ENCODE results near the gene LTBP1. TPM values are rescaled to one million over a fixed set of nuclear protein-coding genes. Genes with fewer than 3 reads are reported as not detected.

Gene LTBP1
- total RNA-seq, 2 experiments from 2014 or later: 61.1 to 82.6 TPM

GRCh38 chr2:33068261-33068660 lies 121.5 kb downstream of the LTBP1 start:
- ChIA-PET CTCF (ENCODE audit: unreplicated experiment) (interaction anchor here (1.2 kb wide), 1 partner anchor 18 kb away, joined by 3 read pairs; no protein-coding TSS in a partner anchor), POLR2A (interaction anchor here (0.9 to 12.3 kb wide), 4 partner anchors 6 to 36 kb away, joined by 3 to 181 read pairs (median 6); no protein-coding TSS in a partner anchor)
- Histone ChIP-seq H3K4me3 (ENCODE audit: low read depth, low read length, poor library complexity, severe bottlenecking) (no peak overlapping the region), H3K9me3 (ENCODE audit: low read length) (peaks cover 21% of the 10 kb centered on the region), H3K36me3 (ENCODE audit: insufficient read depth, low read length) (peaks cover 24% of the 10 kb centered on the region), H2AFZ (ENCODE audit: low read length) (no peak overlapping the region), H4K20me1 (ENCODE audit: insufficient read depth, low read length) (no peaks in the 10 kb centered on the region), H3K27ac (ENCODE audit: low read depth, low read length, poor library complexity, severe bottlenecking) (no peak overlapping the region), H3K4me2 (ENCODE audit: low read length) (no peak overlapping the region), H3K79me2 (ENCODE audit: insufficient read depth, low read depth, low read length) (peaks cover 53% of the 10 kb centered on the region; the same call in 1 of the 2 replicates), H3K9me2 (ENCODE audit: insufficient read depth, low read length) (no peaks in the 10 kb centered on the region), H3K4me1 (ENCODE audit: insufficient read depth, low read length, poor library complexity, severe bottlenecking) (peaks cover 74% of the 10 kb centered on the region)
- intact Hi-C loops (cut with micrococcal nuclease; ENCODE audit: unreplicated experiment): no loop called here
- BruUV-seq (replicated peaks): no TSS peak
- no peak for DNase-seq (ENCODE audit: low spot score)
- TF ChIP-seq CTCF (conservative IDR thresholded peaks at IDR 0.05; ENCODE audit: low read length) (no peak), EZH2phosphoT487 (IDR thresholded peaks at IDR 0.05; ENCODE audit: borderline replicate concordance, low read depth, low read length) (no peak)

- TF ChIP-seq CTCF (conservative IDR thresholded peaks at IDR 0.05; ENCODE audit: low read length) (no peak), EZH2phosphoT487 (IDR thresholded peaks at IDR 0.05; ENCODE audit: borderline replicate concordance, low read depth, low read length) (no peak)
- BruUV-seq (replicated peaks): no TSS peak
- intact Hi-C loops (cut with micrococcal nuclease; ENCODE audit: unreplicated experiment): no loop called here
These were observed 123.3 kb downstream of the LTBP1 start for GRCh38 chr2:33069894-33070651.

GRCh38 chr2:33071591-33071990 lies 124.8 kb downstream of the LTBP1 start:
- CTCF ChIA-PET (ENCODE audit: unreplicated experiment): interaction anchor here (0.5 kb wide), 1 partner anchor 46 kb away, joined by 3 read pairs; no protein-coding TSS in a partner anchor
- no peaks in the 10 kb centered on the region for H4K20me1 ChIP-seq (ENCODE audit: insufficient read depth, low read length)
- POLR2A ChIA-PET: interaction anchor here (1.2 to 10.6 kb wide), 3 partner anchors 9 to 15 kb away, joined by 4 to 181 read pairs (median 4); no protein-coding TSS in a partner anchor
- TF ChIP-seq EZH2phosphoT487 (IDR thresholded peaks at IDR 0.05; ENCODE audit: borderline replicate concordance, low read depth, low read length): no peak
- no peak for TF ChIP-seq CTCF (conservative IDR thresholded peaks at IDR 0.05; ENCODE audit: low read length)
- no peaks in the 10 kb centered on the region for H3K9me3 ChIP-seq (ENCODE audit: low read length)
- H3K27ac ChIP-seq (ENCODE audit: low read depth, low read length, poor library complexity, severe bottlenecking): peak overlapping the region; percentile 58
- H3K4me1 ChIP-seq (ENCODE audit: insufficient read depth, low read length, poor library complexity, severe bottlenecking): peaks cover 85% of the 10 kb centered on the region
- intact Hi-C loops (cut with micrococcal nuclease; ENCODE audit: unreplicated experiment): no loop called here
- H3K36me3 ChIP-seq (ENCODE audit: insufficient read depth, low read length): peaks cover 14% of the 10 kb centered on the region
- H3K4me3 ChIP-seq (ENCODE audit: low read depth, low read length, poor library complexity, severe bottlenecking): no peak overlapping the region
- peak overlapping the region; percentile 50 for H3K4me2 ChIP-seq (ENCODE audit: low read length)
- DNase-seq (ENCODE audit: low spot score): peak; percentile 38
- BruUV-seq (replicated peaks): no TSS peak
- H2AFZ ChIP-seq (ENCODE audit: low read length): no peak overlapping the region
- H3K79me2 ChIP-seq (ENCODE audit: insufficient read depth, low read depth, low read length): peaks cover 36% of the 10 kb centered on the region; the same call in 1 of the 2 replicates
- H3K9me2 ChIP-seq (ENCODE audit: insufficient read depth, low read length): no peaks in the 10 kb centered on the region

More at GRCh38 chr2:33069894-33070651, 123.3 kb downstream of the LTBP1 start:
- H3K4me3 ChIP-seq (ENCODE audit: low read depth, low read length, poor library complexity, severe bottlenecking): no peak overlapping the region
- H2AFZ ChIP-seq (ENCODE audit: low read length): no peak overlapping the region
- peaks cover 8% of the 10 kb centered on the region for H3K9me3 ChIP-seq (ENCODE audit: low read length)
- ChIA-PET POLR2A (interaction anchor here (0.9 to 10.6 kb wide), 3 partner anchors 7 to 24 kb away, joined by 3 to 181 read pairs (median 4); no protein-coding TSS in a partner anchor), CTCF (ENCODE audit: unreplicated experiment) (no interaction called here)
- DNase-seq (ENCODE audit: low spot score): no peak
- peaks cover 11% of the 10 kb centered on the region for H3K36me3 ChIP-seq (ENCODE audit: insufficient read depth, low read length)
- peaks cover 43% of the 10 kb centered on the region; the same call in 1 of the 2 replicates for H3K79me2 ChIP-seq (ENCODE audit: insufficient read depth, low read depth, low read length)
- no peaks in the 10 kb centered on the region for H3K9me2 ChIP-seq (ENCODE audit: insufficient read depth, low read length)
- no peaks in the 10 kb centered on the region for H4K20me1 ChIP-seq (ENCODE audit: insufficient read depth, low read length)
- H3K4me1 ChIP-seq (ENCODE audit: insufficient read depth, low read length, poor library complexity, severe bottlenecking): peaks cover 84% of the 10 kb centered on the region
- H3K27ac ChIP-seq (ENCODE audit: low read depth, low read length, poor library complexity, severe bottlenecking): no peak overlapping the region
- no peak overlapping the region for H3K4me2 ChIP-seq (ENCODE audit: low read length)
